Tibial nerve (tissue), 4 donors: ENCODE results near the gene RASGEF1C. TPM values are rescaled to one million over a fixed set of nuclear protein-coding genes. Genes with fewer than 3 reads are reported as not detected.
A peak's percentile ranks its signal among the peaks of the same experiment; 100 is the strongest.
"Not testable (repeated sequence)": the region's sequence is repeated elsewhere in the genome, so short reads cannot be mapped to it uniquely, and the experiment has no call there.

ENCODE experiments used
- DNase-seq, 2 donors: peaks; one replicate each; pipeline ENCODE4 v3.0.0-alpha.2; 2019; ENCODE audit warnings: low spot score in 2 of 2
- H3K27ac ChIP-seq, 4 donors: fragments of 200-600 bp; sonication (generic) in 3 of 4; one replicate each; pipeline ENCODE4 v1.5.1; 2017 to 2019; ENCODE audit warnings: mild to moderate bottlenecking in 1 of 4
- H3K27me3 ChIP-seq, 2 donors: fragments of 200-600 bp; sonication (generic) in 1 of 2; one replicate each; pipeline versions ENCODE4 v1.5.1 to v1.6.0; 2017 to 2019
- H3K36me3 ChIP-seq, 3 donors: fragments of 200-600 bp; sonication (generic); one replicate each; pipeline ENCODE4 v1.5.1; 2018 to 2019
- H3K4me1 ChIP-seq, 4 donors: fragments of 200-600 bp; sonication (generic) in 3 of 4; one replicate each; pipeline ENCODE4 v1.5.1; 2017 to 2019
- H3K4me3 ChIP-seq, 4 donors: fragments of 200-600 bp; sonication (generic) in 3 of 4; one replicate each; pipeline ENCODE4 v1.5.1; 2017 to 2019; ENCODE audit warnings: mild to moderate bottlenecking in 1 of 4, moderate library complexity in 1 of 4
- H3K9me3 ChIP-seq, 4 donors: fragments of 200-600 bp; sonication (generic) in 3 of 4; one replicate each; pipeline ENCODE4 v1.5.1; 2017 to 2019
- CTCF ChIP-seq, 5 experiments: fragments of 200-600 bp in 3 of 5; fragments of 450-650 bp in 2 of 5; sonication (generic) in 3 of 5; IDR thresholded peaks; one replicate each; pipeline ENCODE4 v1.5.1; 2016 to 2019; ENCODE audit warnings: antibody characterized with exemption in 5 of 5, mild to moderate bottlenecking in 3 of 5, moderate library complexity in 2 of 5
- EP300 ChIP-seq, 2 donors: sonication (generic); formaldehyde crosslinking; IDR thresholded peaks; one replicate each; pipeline ENCODE4 v1.6.1; 2017; ENCODE audit warnings: antibody characterized with exemption in 2 of 2, mild to moderate bottlenecking in 1 of 2
- POLR2A ChIP-seq, 2 donors: fragments of 450-650 bp; IDR thresholded peaks; one replicate each; pipeline ENCODE4 v1.6.1; 2017; ENCODE audit warnings: antibody characterized with exemption in 2 of 2, mild to moderate bottlenecking in 2 of 2, moderate library complexity in 2 of 2
- WGBS, 2 donors: methylation state at CpG; one replicate each; pipeline ENCODE4 v1.1.5; 2018; 5-methylcytosine and 5-hydroxymethylcytosine counted together
- total RNA-seq, 4 donors: library from RNA; depleted of rRNA; stranded (reverse); fragments of >200 nt; gene quantifications; one replicate each; pipeline ENCODE4 v1.1.0, GENCODE V29; 2016

The RASGEF1C gene
- total RNA-seq, 4 donors from 2014 or later = 2.7 to 12.0 (median 10.4) TPM

- peak overlapping the region in 2 of 4 donors; percentile 64 to 80 for H3K27ac ChIP-seq
- peaks cover 0 to 6% (median 0%) of the 10 kb centered on the region in 3 donors for H3K36me3 ChIP-seq
- no peak overlapping the region for H3K4me3 ChIP-seq
- no peak for TF ChIP-seq POLR2A (IDR thresholded peaks at IDR 0.05)
- TF ChIP-seq EP300 (IDR thresholded peaks at IDR 0.05) = no peak
- TF ChIP-seq CTCF (IDR thresholded peaks at IDR 0.05) = no peak
- peaks cover 0 to 6% of the 10 kb centered on the region in 2 donors for H3K27me3 ChIP-seq
- H3K4me1 ChIP-seq = peaks cover 0 to 40% (median 0%) of the 10 kb centered on the region in 4 donors
- DNase-seq = no peak
- no peaks in the 10 kb centered on the region for H3K9me3 ChIP-seq
- 82 to 83% methylated on average over 22 to 26 of the region's 27 CpGs for WGBS, 2 donors
Observed at GRCh38 chr5:180129291-180130190, 79.5 kb downstream of the RASGEF1C start.

GRCh38 chr5:180128671-180129261 lies 80.2 kb downstream of the RASGEF1C start:
- Histone ChIP-seq H3K36me3 (peaks cover 0 to 6% (median 0%) of the 10 kb centered on the region in 3 donors), H3K27ac (peak overlapping the region in 3 of 4 donors; percentile 56 to 80 (median 64)), H3K9me3 (no peaks in the 10 kb centered on the region), H3K4me1 (peaks cover 0 to 44% (median 0%) of the 10 kb centered on the region in 4 donors), H3K27me3 (peaks cover 0 to 6% of the 10 kb centered on the region in 2 donors), H3K4me3 (no peak overlapping the region)
- TF ChIP-seq POLR2A (IDR thresholded peaks at IDR 0.05) (no peak), CTCF (IDR thresholded peaks at IDR 0.05) (no peak), EP300 (IDR thresholded peaks at IDR 0.05) (no peak)
- WGBS, 2 donors = 49 to 71% methylated on average over 8 to 12 of the region's 13 CpGs
- no peak for DNase-seq

GRCh38 chr5:180127682-180128670 lies 81.0 kb downstream of the RASGEF1C start:
- no peak for TF ChIP-seq CTCF (IDR thresholded peaks at IDR 0.05)
- no peak for TF ChIP-seq EP300 (IDR thresholded peaks at IDR 0.05)
- no peak for TF ChIP-seq POLR2A (IDR thresholded peaks at IDR 0.05)
- Histone ChIP-seq H3K36me3 (peaks cover 0 to 6% (median 0%) of the 10 kb centered on the region in 3 donors), H3K4me1 (peaks cover 0 to 44% (median 0%) of the 10 kb centered on the region in 4 donors), H3K4me3 (no peak overlapping the region), H3K27me3 (peaks cover 0 to 6% of the 10 kb centered on the region in 2 donors), H3K9me3 (no peaks in the 10 kb centered on the region), H3K27ac (peak overlapping the region in 2 of 4 donors; percentile 64 to 80)
- 79 to 80% methylated on average over 20 to 21 of the region's 25 CpGs for WGBS, 2 donors
- DNase-seq = no peak

- WGBS, 2 donors = 48 to 60% methylated on average over 25 to 56 of the region's 59 CpGs
- no peak for DNase-seq
- TF ChIP-seq CTCF (IDR thresholded peaks at IDR 0.05) (peak; percentile 81 to 94 (median 90)), POLR2A (IDR thresholded peaks at IDR 0.05) (no peak), EP300 (IDR thresholded peaks at IDR 0.05) (no peak)
Observed at GRCh38 chr5:180126716-180127681, 82.0 kb downstream of the RASGEF1C start.

GRCh38 chr5:180126156-180126555 lies 82.9 kb downstream of the RASGEF1C start:
- not testable (repeated sequence) for H3K4me3 ChIP-seq, DNase-seq, H3K36me3 ChIP-seq, H3K27me3 ChIP-seq, H3K9me3 ChIP-seq, H3K27ac ChIP-seq
- H3K4me1 ChIP-seq = peaks cover 0 to 35% (median 0%) of the 10 kb centered on the region in 4 donors
- WGBS, 2 donors = 79 to 83% methylated on average over 17 of the region's 17 CpGs

More at GRCh38 chr5:180126716-180127681, 82.0 kb downstream of the RASGEF1C start:
- Histone ChIP-seq H3K36me3 (peaks cover 0 to 6% (median 0%) of the 10 kb centered on the region in 3 donors), H3K4me1 (peaks cover 0 to 36% (median 0%) of the 10 kb centered on the region in 4 donors), H3K4me3 (no peak overlapping the region), H3K27ac (peak overlapping the region in 2 of 4 donors; percentile 22 to 80), H3K9me3 (no peaks in the 10 kb centered on the region), H3K27me3 (peaks cover 0 to 6% of the 10 kb centered on the region in 2 donors)

- H3K27ac ChIP-seq = peak overlapping the region in 1 of 4 donors; percentile 63
- DNase-seq, H3K9me3 ChIP-seq, H3K4me3 ChIP-seq, H3K27me3 ChIP-seq: not testable (repeated sequence)
- peaks cover 0 to 15% (median 0%) of the 10 kb centered on the region in 3 donors for H3K36me3 ChIP-seq
- H3K4me1 ChIP-seq = peaks cover 0 to 33% (median 0%) of the 10 kb centered on the region in 4 donors
- 90% methylated on average over 6 of the region's 6 CpGs for WGBS, 2 donors
Observed at GRCh38 chr5:180124662-180125061, 84.3 kb downstream of the RASGEF1C start.
